NCI-H2227 (cell line): ENCODE data around the gene SCD5.

Experiments
- DNase-seq: peaks from one replicate; lab custom pipeline; 2025; ENCODE audit not compliant: unreplicated experiment; lab: John Stamatoyannopoulos, UW

Gene SCD5

GRCh38 chr4:82737354-82737753, 61.2 kb downstream of the SCD5 start:
- DNase-seq, result no peak

- no peak for DNase-seq
Observed at GRCh38 chr4:82733636-82734035, 65.0 kb downstream of the SCD5 start.

GRCh38 chr4:82728301-82728700, 70.3 kb downstream of the SCD5 start:
- no peak for DNase-seq

- no peak for DNase-seq
Observed at GRCh38 chr4:82726596-82726995, 72.0 kb downstream of the SCD5 start.

GRCh38 chr4:82721819-82722423, 76.7 kb downstream of the SCD5 start:
- peak; percentile 12 for DNase-seq

- no peak for DNase-seq
Observed at GRCh38 chr4:82718162-82718940, 80.2 kb downstream of the SCD5 start.

GRCh38 chr4:82715731-82716617, 82.6 kb downstream of the SCD5 start:
- DNase-seq, result no peak

GRCh38 chr4:82713856-82714255, 84.7 kb downstream of the SCD5 start:
- no peak for DNase-seq

GRCh38 chr4:82712561-82712960, 86.0 kb downstream of the SCD5 start:
- DNase-seq, result no peak

GRCh38 chr4:82711158-82711785, 87.3 kb downstream of the SCD5 start:
- no peak for DNase-seq

- no peak for DNase-seq
Observed at GRCh38 chr4:82710197-82710929, 88.2 kb downstream of the SCD5 start.

- no peak for DNase-seq
Observed at GRCh38 chr4:82708982-82709381, 89.6 kb downstream of the SCD5 start.

- no peak for DNase-seq
Observed at GRCh38 chr4:82706349-82707000, 92.1 kb downstream of the SCD5 start.

- DNase-seq, result no peak
Observed at GRCh38 chr4:82705928-82706300, 92.7 kb downstream of the SCD5 start.

GRCh38 chr4:82705169-82705927, 93.2 kb downstream of the SCD5 start:
- DNase-seq, result no peak

GRCh38 chr4:82704156-82704555, 94.4 kb downstream of the SCD5 start:
- no peak for DNase-seq

GRCh38 chr4:82698412-82698811, 100.2 kb downstream of the SCD5 start:
- DNase-seq, result no peak

- DNase-seq, result no peak
Observed at GRCh38 chr4:82697561-82697960, 101.0 kb downstream of the SCD5 start.

- no peak for DNase-seq
Observed at GRCh38 chr4:82696117-82696860, 102.3 kb downstream of the SCD5 start.
